GM12874 (cell line): ENCODE results near the gene RNF224.

Experiments used
- CTCF ChIP-seq: IDR thresholded peaks from 2 replicates; pipeline ENCODE4 v1.5.1; 2011; ENCODE audit warnings: low read depth, mild to moderate bottlenecking, control low read depth, low read length, moderate library complexity; ENCODE audit not compliant: insufficient read depth

The RNF224 gene

GRCh38 chr9:137233143-137233980 lies 6.1 kb downstream of the RNF224 start:
- TF ChIP-seq CTCF: no peak

- no peak for TF ChIP-seq CTCF
These were observed 6.9 kb downstream of the RNF224 start for GRCh38 chr9:137234055-137234697.

GRCh38 chr9:137234758-137235423 lies 7.6 kb downstream of the RNF224 start:
- TF ChIP-seq CTCF: no peak

GRCh38 chr9:137235424-137236237 lies 8.3 kb downstream of the RNF224 start:
- no peak for TF ChIP-seq CTCF

- peak; percentile 99 for TF ChIP-seq CTCF
These were observed 9.1 kb downstream of the RNF224 start for GRCh38 chr9:137236238-137236935.

- no peak for TF ChIP-seq CTCF
These were observed 9.7 kb downstream of the RNF224 start for GRCh38 chr9:137236936-137237421.
